ENCODE data around the gene CTDSP2. TPM values are rescaled to one million over a fixed set of nuclear protein-coding genes. Genes with fewer than 3 reads are reported as not detected.

Gene CTDSP2
- total and polyA plus RNA-seq, 7 donors, result 85.3 to 183 (median 122) TPM

- peaks cover 0 to 100% (median 99%) of the 10 kb centered on the region in 4 donors for H3K4me1 ChIP-seq
- WGBS, 2 donors, result 5 to 9% methylated on average over 13 of the region's 13 CpGs
- DNase-seq, result peak; percentile 89
These were observed 9.8 kb downstream of the CTDSP2 start for GRCh38 chr12:57836442-57837375.

GRCh38 chr12:57835366-57836288 is 10.9 kb downstream of the CTDSP2 start:
- TF ChIP-seq POLR2AphosphoS5 (IDR thresholded peaks at IDR 0.05), result no peak
- TF ChIP-seq CTCF (IDR thresholded peaks at IDR 0.05), result no peak
- TF ChIP-seq EP300 (IDR thresholded peaks at IDR 0.05), result no peak
- no peak for TF ChIP-seq POLR2A (IDR thresholded peaks at IDR 0.05)
- no peak for DNase-seq
- 55 to 74% methylated on average over 9 of the region's 9 CpGs for WGBS, 2 donors
- intact Hi-C loops (cut with DNase I), result loop anchor here (10.0 kb wide), 1 partner anchor 51 kb away; the partner anchor contains the start of gene TSFM
- H3K9me3 ChIP-seq, result no peaks in the 10 kb centered on the region
- H3K4me1 ChIP-seq, result peaks cover 0 to 100% (median 99%) of the 10 kb centered on the region in 4 donors
- peak overlapping the region in 2 of 4 donors; percentile 20 to 24 for H3K4me3 ChIP-seq
- H3K27ac ChIP-seq, result peak overlapping the region; percentile 64 to 100 (median 100)
- no peaks in the 10 kb centered on the region for H3K27me3 ChIP-seq
- H3K36me3 ChIP-seq, result no peaks in the 10 kb centered on the region

More at GRCh38 chr12:57836442-57837375, 9.8 kb downstream of the CTDSP2 start:
- H3K36me3 ChIP-seq, result no peaks in the 10 kb centered on the region
- peak overlapping the region in 3 of 4 donors; percentile 14 to 24 (median 20) for H3K4me3 ChIP-seq
- peak overlapping the region; percentile 64 to 100 (median 100) for H3K27ac ChIP-seq
- no peaks in the 10 kb centered on the region for H3K27me3 ChIP-seq
- H3K9me3 ChIP-seq, result no peaks in the 10 kb centered on the region
- TF ChIP-seq POLR2AphosphoS5 (IDR thresholded peaks at IDR 0.05), result peak in 1 of 4 donors; percentile 7
- no peak for TF ChIP-seq POLR2A (IDR thresholded peaks at IDR 0.05)
- no peak for TF ChIP-seq CTCF (IDR thresholded peaks at IDR 0.05)
- no peak for TF ChIP-seq EP300 (IDR thresholded peaks at IDR 0.05)
- intact Hi-C loops (cut with DNase I), result loop anchor here (10.0 kb wide), 1 partner anchor 52 kb away; the partner anchor contains the start of gene TSFM

GRCh38 chr12:57834086-57834876 is 12.2 kb downstream of the CTDSP2 start:
- H3K27me3 ChIP-seq, result no peaks in the 10 kb centered on the region
- H3K4me3 ChIP-seq, result no peak overlapping the region
- TF ChIP-seq POLR2A (IDR thresholded peaks at IDR 0.05) (no peak), POLR2AphosphoS5 (IDR thresholded peaks at IDR 0.05) (no peak), CTCF (IDR thresholded peaks at IDR 0.05) (no peak), EP300 (IDR thresholded peaks at IDR 0.05) (no peak)
- peaks cover 0 to 2% (median 0%) of the 10 kb centered on the region in 4 donors for H3K36me3 ChIP-seq
- peaks cover 0 to 100% (median 99%) of the 10 kb centered on the region in 4 donors for H3K4me1 ChIP-seq
- 8 to 24% methylated on average over 1 of the region's 1 CpG for WGBS, 2 donors
- intact Hi-C loops (cut with DNase I), result loop anchor here (10.0 kb wide), 1 partner anchor 49 kb away; the partner anchor contains the start of gene TSFM
- no peaks in the 10 kb centered on the region for H3K9me3 ChIP-seq
- peak overlapping the region; percentile 24 to 100 (median 78) for H3K27ac ChIP-seq
- DNase-seq, result no peak

GRCh38 chr12:57833672-57834071 is 12.9 kb downstream of the CTDSP2 start:
- Histone ChIP-seq H3K9me3 (no peaks in the 10 kb centered on the region), H3K36me3 (peaks cover 0 to 8% (median 5%) of the 10 kb centered on the region in 4 donors), H3K4me1 (peaks cover 0 to 100% (median 99%) of the 10 kb centered on the region in 4 donors), H3K4me3 (no peak overlapping the region), H3K27ac (peak overlapping the region; percentile 24 to 100 (median 78)), H3K27me3 (no peaks in the 10 kb centered on the region)
- DNase-seq, result no peak
- WGBS, 2 donors, result 72 to 73% methylated on average over 3 of the region's 3 CpGs
- intact Hi-C loops (cut with DNase I), result loop anchor here (10.0 kb wide), 1 partner anchor 49 kb away; the partner anchor contains the start of gene TSFM
- TF ChIP-seq POLR2AphosphoS5 (IDR thresholded peaks at IDR 0.05), result no peak
- TF ChIP-seq POLR2A (IDR thresholded peaks at IDR 0.05), result no peak
- TF ChIP-seq EP300 (IDR thresholded peaks at IDR 0.05), result no peak
- no peak for TF ChIP-seq CTCF (IDR thresholded peaks at IDR 0.05)

All from sigmoid colon (tissue), 7 donors.